SK-N-SH treated with all-trans-retinoic acid at 6 μM for 48 hours (cell line): ENCODE measurements around the gene NUP205.

ENCODE experiments used
- ATAC-seq: fragments of 200-7000 bp; cut with Tn5 transposase; 3 replicates; pipeline ENCODE4 v1.9.1; 2020; ENCODE audit warnings: mild to moderate bottlenecking, moderate library complexity
- ARNTL ChIP-seq: fragments of 450-650 bp; formaldehyde crosslinking; IDR thresholded peaks from 2 replicates; pipeline ENCODE4 v1.5.0; 2020; ENCODE audit warnings: low read depth, mild to moderate bottlenecking, moderate library complexity, borderline replicate concordance
- BACH2 ChIP-seq: fragments of 250-450 bp; sonication (Bioruptor Pico); IDR thresholded peaks from 2 replicates; pipeline ENCODE4 v1.9.0; 2021; ENCODE audit warnings: mild to moderate bottlenecking, borderline replicate concordance
- CREB5 ChIP-seq: fragments of 250-450 bp; sonication (Bioruptor Pico); IDR thresholded peaks from 2 replicates; pipeline ENCODE4 v1.5.1; 2020; ENCODE audit warnings: low read depth, mild to moderate bottlenecking, moderate library complexity
- CSDC2 ChIP-seq: fragments of 250-450 bp; sonication (Bioruptor Pico); IDR thresholded peaks from 2 replicates; pipeline ENCODE4 v1.5.0; 2020; ENCODE audit warnings: mild to moderate bottlenecking, moderate library complexity
- CSRNP3 ChIP-seq: fragments of 250-450 bp; sonication (Bioruptor Pico); IDR thresholded peaks from 2 replicates; pipeline ENCODE4 v1.5.1; 2021; ENCODE audit warnings: mild to moderate bottlenecking, moderate library complexity
- ESRRG ChIP-seq: fragments of 250-450 bp; sonication (Bioruptor Pico); IDR thresholded peaks from 2 replicates; pipeline ENCODE4 v1.6.1; 2021; ENCODE audit warnings: mild to moderate bottlenecking
- GLIS3 ChIP-seq: fragments of 250-450 bp; sonication (Bioruptor Pico); IDR thresholded peaks from 2 replicates; pipeline ENCODE4 v1.5.0; 2020; ENCODE audit warnings: mild to moderate bottlenecking, moderate library complexity
- ISL1 ChIP-seq: fragments of 250-450 bp; sonication (Bioruptor Pico); IDR thresholded peaks from 2 replicates; pipeline ENCODE4 v2.1.2; 2022; ENCODE audit warnings: mild to moderate bottlenecking, moderate library complexity
- PATZ1 ChIP-seq: fragments of 250-450 bp; sonication (Bioruptor Pico); IDR thresholded peaks from 2 replicates; pipeline ENCODE4 v1.8.0; 2020; ENCODE audit warnings: mild to moderate bottlenecking, moderate library complexity, borderline replicate concordance
- POU6F1 ChIP-seq: fragments of 250-450 bp; sonication (Bioruptor Pico); IDR thresholded peaks from 2 replicates; pipeline ENCODE4 v1.8.0; 2021; ENCODE audit warnings: low read depth, mild to moderate bottlenecking, moderate library complexity, borderline replicate concordance
- SNAI2 ChIP-seq: fragments of 250-450 bp; sonication (Bioruptor Pico); IDR thresholded peaks from 2 replicates; pipeline ENCODE4 v1.5.0; 2020; ENCODE audit warnings: mild to moderate bottlenecking, moderate library complexity
- TCF4 ChIP-seq: fragments of 250-450 bp; sonication (Bioruptor Pico); IDR thresholded peaks from 2 replicates; pipeline ENCODE4 v1.8.0; 2021; ENCODE audit warnings: mild to moderate bottlenecking, moderate library complexity, borderline replicate concordance
- TOX ChIP-seq: fragments of 250-450 bp; sonication (Bioruptor Pico); IDR thresholded peaks from 2 replicates; pipeline ENCODE4 v1.8.0; 2021; ENCODE audit warnings: mild to moderate bottlenecking, moderate library complexity, borderline replicate concordance
- TSHZ2 ChIP-seq: fragments of 250-450 bp; sonication (Bioruptor Pico); IDR thresholded peaks from 2 replicates; pipeline ENCODE4 v1.5.0; 2020; ENCODE audit warnings: mild to moderate bottlenecking, moderate library complexity
- ZC3H10 ChIP-seq: fragments of 250-450 bp; sonication (Bioruptor Pico); IDR thresholded peaks from 2 replicates; pipeline ENCODE4 v1.5.1; 2021; ENCODE audit warnings: mild to moderate bottlenecking, moderate library complexity
- ZFP3 ChIP-seq: fragments of 250-450 bp; sonication (Bioruptor Pico); IDR thresholded peaks from 2 replicates; pipeline ENCODE4 v1.5.0; 2020; ENCODE audit warnings: mild to moderate bottlenecking, moderate library complexity
- ZFP30 ChIP-seq: fragments of 450-650 bp; formaldehyde crosslinking; IDR thresholded peaks from 2 replicates; pipeline ENCODE4 v1.5.0; 2022; ENCODE audit warnings: mild to moderate bottlenecking, moderate library complexity
- ZNF565 ChIP-seq: fragments of 450-650 bp; formaldehyde crosslinking; conservative IDR thresholded peaks from 2 replicates; pipeline ENCODE4 v1.5.0; 2020; ENCODE audit warnings: low read depth, mild to moderate bottlenecking, moderate library complexity
- ZNF70 ChIP-seq: fragments of 450-650 bp; formaldehyde crosslinking; IDR thresholded peaks from 2 replicates; pipeline ENCODE4 v1.5.0; 2020; ENCODE audit warnings: mild to moderate bottlenecking, moderate library complexity
- ZNF8 ChIP-seq: fragments of 450-650 bp; formaldehyde crosslinking; IDR thresholded peaks from 2 replicates; pipeline ENCODE4 v1.5.0; 2020; ENCODE audit warnings: mild to moderate bottlenecking, moderate library complexity

NUP205 gene

GRCh38 chr7:135510592-135511183 is 47.0 kb upstream of the NUP205 start:
- ATAC-seq: peak; percentile 10
- TF ChIP-seq TOX (CRISPR knock-in tag): no peak

GRCh38 chr7:135512135-135512887 is 45.4 kb upstream of the NUP205 start:
- no peak for TF ChIP-seq SNAI2 (CRISPR knock-in tag)
- TF ChIP-seq PATZ1 (CRISPR knock-in tag): no peak
- no peak for TF ChIP-seq POU6F1 (CRISPR knock-in tag)
- TF ChIP-seq ZNF70 (CRISPR knock-in tag): no peak
- TF ChIP-seq ISL1: no peak
- no peak for TF ChIP-seq CREB5
- TF ChIP-seq ZNF565 (CRISPR knock-in tag): no peak
- TF ChIP-seq CSRNP3 (CRISPR knock-in tag): no peak
- TF ChIP-seq CSDC2: no peak
- TF ChIP-seq BACH2 (CRISPR knock-in tag): no peak
- TF ChIP-seq ZC3H10: no peak
- TF ChIP-seq ARNTL: no peak
- TF ChIP-seq TOX (CRISPR knock-in tag): no peak
- TF ChIP-seq ZFP30 (CRISPR knock-in tag): no peak
- TF ChIP-seq ZNF8: no peak
- TF ChIP-seq ZFP3: no peak
- TF ChIP-seq ESRRG (CRISPR knock-in tag): no peak
- TF ChIP-seq TCF4 (CRISPR knock-in tag): no peak
- no peak for ATAC-seq

- ATAC-seq: no peak
- TF ChIP-seq TSHZ2 (CRISPR knock-in tag) (no peak), ESRRG (CRISPR knock-in tag) (no peak), ZC3H10 (no peak), ZNF70 (CRISPR knock-in tag) (no peak), CSRNP3 (CRISPR knock-in tag) (no peak), POU6F1 (CRISPR knock-in tag) (no peak), ISL1 (no peak), ZFP30 (CRISPR knock-in tag) (no peak), CSDC2 (no peak), GLIS3 (CRISPR knock-in tag) (no peak), ZNF8 (no peak), PATZ1 (CRISPR knock-in tag) (no peak), BACH2 (CRISPR knock-in tag) (no peak), CREB5 (no peak)
These were observed 42.9 kb upstream of the NUP205 start for GRCh38 chr7:135514856-135515255.
